ENCODE results near the gene SMARCC1. TPM values are rescaled to one million over a fixed set of nuclear protein-coding genes. Genes with fewer than 3 reads are reported as not detected.

Gene SMARCC1
- total and polyA plus RNA-seq, 8 donors, result 9.0 to 58.7 (median 44.2) TPM

- ATAC-seq, result no peak
- no peak for DNase-seq
Observed at GRCh38 chr3:47568901-47569300, 212.8 kb downstream of the SMARCC1 start.

GRCh38 chr3:47567149-47567548 lies 214.5 kb downstream of the SMARCC1 start:
- FAIRE-seq (no peak), ATAC-seq (no peak), DNase-seq (no peak)
- Histone ChIP-seq H3K4me1 (no peaks in the 10 kb centered on the region), H3K9me3 (no peaks in the 10 kb centered on the region), H3K27ac (no peak overlapping the region), H3K27me3 (no peaks in the 10 kb centered on the region), H3K36me3 (no peaks in the 10 kb centered on the region), H3K4me3 (no peak overlapping the region)
- 78 to 87% methylated on average over 4 of the region's 4 CpGs for WGBS, 2 donors
- TF ChIP-seq, protein P1, sequence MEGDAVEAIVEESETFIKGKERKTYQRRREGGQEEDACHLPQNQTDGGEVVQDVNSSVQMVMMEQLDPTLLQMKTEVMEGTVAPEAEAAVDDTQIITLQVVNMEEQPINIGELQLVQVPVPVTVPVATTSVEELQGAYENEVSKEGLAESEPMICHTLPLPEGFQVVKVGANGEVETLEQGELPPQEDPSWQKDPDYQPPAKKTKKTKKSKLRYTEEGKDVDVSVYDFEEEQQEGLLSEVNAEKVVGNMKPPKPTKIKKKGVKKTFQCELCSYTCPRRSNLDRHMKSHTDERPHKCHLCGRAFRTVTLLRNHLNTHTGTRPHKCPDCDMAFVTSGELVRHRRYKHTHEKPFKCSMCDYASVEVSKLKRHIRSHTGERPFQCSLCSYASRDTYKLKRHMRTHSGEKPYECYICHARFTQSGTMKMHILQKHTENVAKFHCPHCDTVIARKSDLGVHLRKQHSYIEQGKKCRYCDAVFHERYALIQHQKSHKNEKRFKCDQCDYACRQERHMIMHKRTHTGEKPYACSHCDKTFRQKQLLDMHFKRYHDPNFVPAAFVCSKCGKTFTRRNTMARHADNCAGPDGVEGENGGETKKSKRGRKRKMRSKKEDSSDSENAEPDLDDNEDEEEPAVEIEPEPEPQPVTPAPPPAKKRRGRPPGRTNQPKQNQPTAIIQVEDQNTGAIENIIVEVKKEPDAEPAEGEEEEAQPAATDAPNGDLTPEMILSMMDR (IDR thresholded peaks at IDR 0.05), result no peak
- intact Hi-C loops (cut with DNase I), result no loop called here

More at GRCh38 chr3:47568901-47569300, 212.8 kb downstream of the SMARCC1 start:
- Histone ChIP-seq H3K36me3 (no peaks in the 10 kb centered on the region), H3K9me3 (no peaks in the 10 kb centered on the region), H3K4me3 (no peak overlapping the region), H3K27ac (no peak overlapping the region), H3K4me1 (no peaks in the 10 kb centered on the region), H3K27me3 (no peaks in the 10 kb centered on the region)
- WGBS, 2 donors, result 76 to 78% methylated on average over 6 of the region's 6 CpGs
- FAIRE-seq, result no peak
- TF ChIP-seq, protein P1 (IDR thresholded peaks at IDR 0.05), result no peak
- intact Hi-C loops (cut with DNase I), result no loop called here

DNA sequence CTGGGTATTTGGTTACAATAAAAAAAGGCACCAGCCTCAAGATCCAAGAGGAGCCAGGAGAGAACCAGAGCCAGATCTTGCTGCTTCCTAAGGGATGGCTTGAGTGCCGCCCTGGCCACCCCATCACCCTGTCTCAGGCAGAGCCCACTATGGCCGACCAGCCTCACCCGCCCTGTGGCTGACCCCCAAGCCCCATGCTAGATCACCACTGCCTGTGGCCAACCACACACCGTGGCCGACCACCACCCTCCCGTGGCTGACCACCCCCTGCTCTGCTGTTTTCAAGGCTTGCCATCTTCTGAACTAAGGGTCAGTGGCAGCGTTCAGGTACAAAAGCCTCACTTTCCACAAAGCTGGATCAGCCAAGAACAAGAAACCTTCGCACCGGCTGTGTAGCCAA lies 215.0 kb downstream of the SMARCC1 start:
- DNase-seq (no peak), ATAC-seq (no peak), FAIRE-seq (no peak)
- no peak overlapping the region for H3K4me3 ChIP-seq
- no peaks in the 10 kb centered on the region for H3K4me1 ChIP-seq
- intact Hi-C loops (cut with DNase I), result no loop called here
- no peaks in the 10 kb centered on the region for H3K36me3 ChIP-seq
- H3K27me3 ChIP-seq, result no peaks in the 10 kb centered on the region
- 84 to 86% methylated on average over 9 of the region's 9 CpGs for WGBS, 2 donors
- H3K27ac ChIP-seq, result no peak overlapping the region
- TF ChIP-seq, protein P1 (IDR thresholded peaks at IDR 0.05), result no peak
- no peaks in the 10 kb centered on the region for H3K9me3 ChIP-seq

DNA sequence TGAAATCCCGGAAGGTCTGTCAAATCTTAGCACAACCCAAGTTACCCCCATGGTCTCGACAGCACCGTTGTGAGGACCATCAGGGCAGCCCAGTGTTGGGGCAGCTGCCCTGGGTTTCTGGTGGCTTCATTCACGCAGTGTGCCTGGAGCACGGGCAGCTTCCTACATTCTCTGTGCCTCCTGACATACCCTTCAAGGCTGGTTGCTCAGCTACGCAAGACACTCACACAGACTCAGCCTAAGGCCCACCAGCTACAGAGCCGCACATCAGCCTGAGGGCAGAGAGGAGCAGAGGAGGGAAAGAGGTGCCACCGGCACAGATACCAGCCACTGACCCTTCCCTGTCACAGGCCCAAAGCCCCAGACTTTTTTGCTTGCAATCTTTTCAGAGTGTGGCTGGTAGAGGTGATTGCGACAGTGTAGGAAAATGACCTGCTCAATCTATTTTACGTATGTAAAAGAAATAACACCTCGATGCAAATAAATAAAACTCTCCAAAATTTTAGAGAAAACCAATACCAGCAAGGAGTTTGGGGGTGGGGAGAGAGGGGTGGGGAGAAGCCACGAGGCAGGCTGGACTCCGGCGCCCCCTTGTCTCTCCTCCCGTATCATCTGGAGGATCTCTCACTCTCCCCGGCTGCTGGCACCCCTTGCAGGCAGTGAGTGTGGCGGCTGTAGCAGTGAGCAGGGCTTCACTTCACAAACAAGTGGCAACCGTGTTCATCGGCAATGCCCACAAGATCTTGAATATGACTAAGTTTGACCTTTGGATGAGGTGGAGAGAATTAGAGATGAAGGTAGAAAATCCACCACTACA lies 215.8 kb downstream of the SMARCC1 start:
- Histone ChIP-seq H3K4me3 (no peak overlapping the region), H3K9me3 (no peaks in the 10 kb centered on the region), H3K27me3 (no peaks in the 10 kb centered on the region), H3K36me3 (no peaks in the 10 kb centered on the region), H3K4me1 (no peaks in the 10 kb centered on the region), H3K27ac (no peak overlapping the region)
- FAIRE-seq (no peak), DNase-seq (no peak), ATAC-seq (no peak)
- intact Hi-C loops (cut with DNase I), result no loop called here
- TF ChIP-seq, protein P1 (IDR thresholded peaks at IDR 0.05), result no peak
- 81 to 83% methylated on average over 19 of the region's 19 CpGs for WGBS, 2 donors

- H3K9me3 ChIP-seq, result no peaks in the 10 kb centered on the region
- H3K36me3 ChIP-seq, result no peaks in the 10 kb centered on the region
- FAIRE-seq (no peak), ATAC-seq (no peak), DNase-seq (no peak)
- H3K4me3 ChIP-seq, result no peak overlapping the region
- no peak overlapping the region for H3K27ac ChIP-seq
- WGBS, 2 donors, result 91 to 93% methylated on average over 2 of the region's 2 CpGs
- no peaks in the 10 kb centered on the region for H3K4me1 ChIP-seq
- H3K27me3 ChIP-seq, result no peaks in the 10 kb centered on the region
- TF ChIP-seq, protein P1 (IDR thresholded peaks at IDR 0.05), result no peak
- intact Hi-C loops (cut with DNase I), result no loop called here
Observed at GRCh38 chr3:47556351-47556750, 225.3 kb downstream of the SMARCC1 start.
